Stimulated activated CD4-positive, alpha-beta T cell treated with anti-CD3 and anti-CD28 coated beads, TNF-alpha, amount 100 ng/mL, for 4 hours (primary cell): ENCODE results near the gene RPUSD2.
"Not testable (repeated sequence)": the region's sequence is repeated elsewhere in the genome, so short reads cannot be mapped to it uniquely, and the experiment has no call there.

Experiments used
- DNase-seq, 3 experiments: peaks; one replicate each; pipeline ENCODE4 v3.0.0-alpha.2; 2020; ENCODE audit warnings: low read depth in 3 of 3

The RPUSD2 gene

GRCh38 chr15:40565333-40566238 is 3.5 kb upstream of the RPUSD2 start:
- DNase-seq, result no peak

GRCh38 chr15:40567111-40567510 is 2.0 kb upstream of the RPUSD2 start:
- DNase-seq, result no peak

GRCh38 chr15:40575113-40575512 is 6.0 kb downstream of the RPUSD2 start:
- no peak for DNase-seq

- not testable (repeated sequence) for DNase-seq
These were observed 7.8 kb downstream of the RPUSD2 start for GRCh38 chr15:40576914-40577313.

GRCh38 chr15:40578892-40579291 is 9.8 kb downstream of the RPUSD2 start:
- no peak for DNase-seq

- DNase-seq, result not testable (repeated sequence)
These were observed 12.7 kb downstream of the RPUSD2 start for GRCh38 chr15:40581796-40582195.

- no peak for DNase-seq
These were observed 13.7 kb downstream of the RPUSD2 start for GRCh38 chr15:40582726-40583246.

GRCh38 chr15:40584191-40584590 is 15.1 kb downstream of the RPUSD2 start:
- DNase-seq, result no peak

GRCh38 chr15:40590667-40591050 is 21.6 kb downstream of the RPUSD2 start:
- no peak for DNase-seq

- DNase-seq, result no peak
These were observed 22.3 kb downstream of the RPUSD2 start for GRCh38 chr15:40591389-40591788.

GRCh38 chr15:40593165-40593564 is 24.1 kb downstream of the RPUSD2 start:
- no peak for DNase-seq

GRCh38 chr15:40593588-40594428 is 24.7 kb downstream of the RPUSD2 start, which contains the start of gene KNL1:
TSS of gene KNL1 (plus strand) at chr15:40594249. CDS start at chr15:40602932, 8,683 bp downstream.
- peak; percentile 72 to 79 (median 75) for DNase-seq

GRCh38 chr15:40594429-40594836 is 25.3 kb downstream of the RPUSD2 start:
- no peak for DNase-seq

GRCh38 chr15:40595219-40595618 is 26.1 kb downstream of the RPUSD2 start:
- no peak for DNase-seq

GRCh38 chr15:40595773-40596172 is 26.7 kb downstream of the RPUSD2 start:
- no peak for DNase-seq

GRCh38 chr15:40597024-40597423 is 27.9 kb downstream of the RPUSD2 start:
- no peak for DNase-seq

- no peak for DNase-seq
These were observed 29.0 kb downstream of the RPUSD2 start for GRCh38 chr15:40598126-40598525.

GRCh38 chr15:40598672-40599071 is 29.6 kb downstream of the RPUSD2 start:
- DNase-seq, result no peak

- no peak for DNase-seq
These were observed 31.9 kb downstream of the RPUSD2 start for GRCh38 chr15:40600956-40601355.

- DNase-seq, result no peak
These were observed 34.8 kb downstream of the RPUSD2 start for GRCh38 chr15:40603935-40604334.

GRCh38 chr15:40613080-40613479 is 44.0 kb downstream of the RPUSD2 start:
- DNase-seq, result no peak

GRCh38 chr15:40618023-40618422 is 48.9 kb downstream of the RPUSD2 start:
- DNase-seq, result no peak
